ENCODE results near the gene NCAM1.

Gene NCAM1

GRCh38 chr11:113087706-113088105, 126.5 kb downstream of the NCAM1 start:
- no peak for DNase-seq (ENCODE audit: low spot score)

GRCh38 chr11:113090716-113091480, 129.7 kb downstream of the NCAM1 start:
- no peak for DNase-seq (ENCODE audit: low spot score)

- no peak for DNase-seq (ENCODE audit: low spot score)
Observed at GRCh38 chr11:113091481-113091780, 130.2 kb downstream of the NCAM1 start.

- no peak for DNase-seq (ENCODE audit: low spot score)
Observed at GRCh38 chr11:113096648-113097047, 135.4 kb downstream of the NCAM1 start.

GRCh38 chr11:113103932-113104690, 142.9 kb downstream of the NCAM1 start:
- DNase-seq (ENCODE audit: low spot score), result no peak

GRCh38 chr11:113104691-113105251, 143.6 kb downstream of the NCAM1 start:
- no peak for DNase-seq (ENCODE audit: low spot score)

GRCh38 chr11:113105592-113105991, 144.4 kb downstream of the NCAM1 start:
- no peak for DNase-seq (ENCODE audit: low spot score)

- peak; percentile 47 for DNase-seq (ENCODE audit: low spot score)
Observed at GRCh38 chr11:113106507-113106906, 145.3 kb downstream of the NCAM1 start.

- DNase-seq (ENCODE audit: low spot score), result no peak
Observed at GRCh38 chr11:113110046-113110445, 148.8 kb downstream of the NCAM1 start.

- DNase-seq (ENCODE audit: low spot score), result no peak
Observed at GRCh38 chr11:113111156-113111555, 149.9 kb downstream of the NCAM1 start.

GRCh38 chr11:113112307-113112706, 151.1 kb downstream of the NCAM1 start:
- no peak for DNase-seq (ENCODE audit: low spot score)

GRCh38 chr11:113113801-113114704, 152.8 kb downstream of the NCAM1 start:
- peak; percentile 73 for DNase-seq (ENCODE audit: low spot score)

- DNase-seq (ENCODE audit: low spot score), result no peak
Observed at GRCh38 chr11:113114705-113115027, 153.4 kb downstream of the NCAM1 start.

- no peak for DNase-seq (ENCODE audit: low spot score)
Observed at GRCh38 chr11:113118104-113118503, 156.9 kb downstream of the NCAM1 start.

GRCh38 chr11:113119074-113119473, 157.9 kb downstream of the NCAM1 start:
- DNase-seq (ENCODE audit: low spot score), result no peak

GRCh38 chr11:113119966-113120736, 158.9 kb downstream of the NCAM1 start:
- no peak for DNase-seq (ENCODE audit: low spot score)

- DNase-seq (ENCODE audit: low spot score), result no peak
Observed at GRCh38 chr11:113121746-113122145, 160.5 kb downstream of the NCAM1 start.

GRCh38 chr11:113124006-113124405, 162.8 kb downstream of the NCAM1 start:
- DNase-seq (ENCODE audit: low spot score), result no peak

GRCh38 chr11:113124578-113124977, 163.4 kb downstream of the NCAM1 start:
- no peak for DNase-seq (ENCODE audit: low spot score)

- DNase-seq (ENCODE audit: low spot score), result no peak
Observed at GRCh38 chr11:113129261-113129992, 168.2 kb downstream of the NCAM1 start.
